Parathyroid adenoma (tissue), 2 donors: ENCODE results near the gene RCOR1.

ENCODE experiments used
- H2AFZ ChIP-seq: fragments of 300-600 bp; sonication (generic); one replicate; pipeline ENCODE4 v1.7.0; 2017; ENCODE audit warnings: antibody characterized with exemption, mild to moderate bottlenecking
- H3K27ac ChIP-seq: fragments of 300-600 bp; sonication (generic); one replicate; pipeline ENCODE4 v1.7.0; 2017
- H3K27me3 ChIP-seq: fragments of 300-600 bp; sonication (generic); one replicate; pipeline ENCODE4 v1.7.0; 2017; ENCODE audit warnings: low read length; ENCODE audit not compliant: control insufficient read depth, insufficient read depth
- H3K36me3 ChIP-seq: fragments of 300-600 bp; sonication (generic); one replicate; pipeline ENCODE4 v1.7.0; 2017; ENCODE audit warnings: low read length; ENCODE audit not compliant: control insufficient read depth, insufficient read depth
- H3K4me1 ChIP-seq: fragments of 300-600 bp; sonication (generic); one replicate; pipeline ENCODE4 v1.7.0; 2017; ENCODE audit warnings: control low read depth
- H3K4me2 ChIP-seq: fragments of 300-600 bp; sonication (generic); one replicate; pipeline ENCODE4 v1.7.0; 2017; ENCODE audit warnings: low read length
- H3K4me3 ChIP-seq: fragments of 300-600 bp; sonication (generic); one replicate; pipeline ENCODE4 v1.7.0; 2017; ENCODE audit warnings: low read depth, low read length
- H3K79me2 ChIP-seq: fragments of 300-600 bp; sonication (generic); one replicate; pipeline ENCODE4 v1.7.0; 2017; ENCODE audit warnings: control low read depth
- H3K9ac ChIP-seq: fragments of 300-600 bp; sonication (generic); one replicate; pipeline ENCODE4 v1.7.0; 2017; ENCODE audit warnings: mild to moderate bottlenecking
- H3K9me3 ChIP-seq: fragments of 300-600 bp; sonication (generic); one replicate; pipeline ENCODE4 v1.7.0; 2017; ENCODE audit warnings: low read length; ENCODE audit not compliant: control insufficient read depth
- TF ChIP-seq, protein P1 (sequence below): fragments of 300-600 bp; sonication (generic); IDR thresholded peaks from one replicate; pipeline ENCODE4 v1.7.0; 2017; ENCODE audit warnings: antibody characterized with exemption, mild to moderate bottlenecking
- donor health status: primary hyperparathyroidism.

The RCOR1 gene

DNA sequence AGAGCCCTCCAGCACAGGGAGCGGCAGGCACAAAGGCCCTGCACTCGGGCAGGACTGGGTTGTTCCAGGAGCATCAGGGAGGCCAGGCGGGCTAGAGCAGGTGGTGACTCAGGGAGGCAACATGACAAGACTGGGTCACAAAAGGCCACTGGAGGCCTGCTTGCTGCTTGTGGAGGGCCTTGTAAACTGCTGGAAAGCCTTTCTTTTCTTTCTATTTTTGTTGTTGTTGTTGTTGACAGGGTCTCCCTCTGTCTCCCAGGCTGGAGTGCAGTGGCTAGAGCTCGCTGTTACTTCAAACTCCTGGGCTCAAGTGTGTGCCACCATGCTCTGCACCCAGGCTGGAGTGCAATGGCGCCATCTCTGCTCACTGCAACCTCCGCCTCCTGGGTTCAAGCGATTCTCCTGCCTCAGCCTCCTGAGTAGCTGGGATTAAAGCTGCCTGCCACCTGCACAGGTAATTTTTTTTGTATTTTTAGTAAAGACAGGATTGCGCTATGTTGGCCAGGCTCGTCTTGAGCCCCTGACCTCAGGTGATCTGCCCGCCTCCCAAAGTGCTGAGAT lies 11.8 kb upstream of the RCOR1 start:
- H3K79me2 ChIP-seq: no peaks in the 10 kb centered on the region
- H3K4me3 ChIP-seq: no peak overlapping the region
- H2AFZ ChIP-seq: no peak overlapping the region
- no peak overlapping the region for H3K4me2 ChIP-seq
- H3K36me3 ChIP-seq: no peaks in the 10 kb centered on the region
- no peaks in the 10 kb centered on the region for H3K27me3 ChIP-seq
- no peaks in the 10 kb centered on the region for H3K9me3 ChIP-seq
- H3K4me1 ChIP-seq: no peaks in the 10 kb centered on the region
- no peak overlapping the region for H3K27ac ChIP-seq
- TF ChIP-seq, protein P1, sequence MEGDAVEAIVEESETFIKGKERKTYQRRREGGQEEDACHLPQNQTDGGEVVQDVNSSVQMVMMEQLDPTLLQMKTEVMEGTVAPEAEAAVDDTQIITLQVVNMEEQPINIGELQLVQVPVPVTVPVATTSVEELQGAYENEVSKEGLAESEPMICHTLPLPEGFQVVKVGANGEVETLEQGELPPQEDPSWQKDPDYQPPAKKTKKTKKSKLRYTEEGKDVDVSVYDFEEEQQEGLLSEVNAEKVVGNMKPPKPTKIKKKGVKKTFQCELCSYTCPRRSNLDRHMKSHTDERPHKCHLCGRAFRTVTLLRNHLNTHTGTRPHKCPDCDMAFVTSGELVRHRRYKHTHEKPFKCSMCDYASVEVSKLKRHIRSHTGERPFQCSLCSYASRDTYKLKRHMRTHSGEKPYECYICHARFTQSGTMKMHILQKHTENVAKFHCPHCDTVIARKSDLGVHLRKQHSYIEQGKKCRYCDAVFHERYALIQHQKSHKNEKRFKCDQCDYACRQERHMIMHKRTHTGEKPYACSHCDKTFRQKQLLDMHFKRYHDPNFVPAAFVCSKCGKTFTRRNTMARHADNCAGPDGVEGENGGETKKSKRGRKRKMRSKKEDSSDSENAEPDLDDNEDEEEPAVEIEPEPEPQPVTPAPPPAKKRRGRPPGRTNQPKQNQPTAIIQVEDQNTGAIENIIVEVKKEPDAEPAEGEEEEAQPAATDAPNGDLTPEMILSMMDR: no peak
- no peak overlapping the region for H3K9ac ChIP-seq

DNA sequence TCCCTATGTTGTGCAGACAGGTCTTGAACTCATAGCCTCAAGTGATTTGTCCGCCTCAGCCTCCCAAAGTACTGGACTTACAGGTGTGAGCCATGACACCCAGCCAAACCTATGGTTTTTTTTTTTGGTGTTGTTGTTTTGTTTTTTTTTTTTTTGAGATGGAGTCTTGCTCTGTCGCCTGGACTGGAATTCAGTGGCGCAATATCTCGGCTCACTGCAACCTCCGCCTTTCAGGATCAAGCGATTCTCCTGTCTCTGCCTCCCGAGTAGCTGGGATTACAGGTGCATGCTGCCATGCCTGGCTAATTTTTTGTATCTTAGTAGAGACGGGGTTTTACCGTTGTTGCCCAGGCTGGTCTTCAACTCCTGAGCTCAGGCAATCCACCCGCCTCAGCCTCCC lies 11.3 kb upstream of the RCOR1 start:
- Histone ChIP-seq H3K4me3 (no peak overlapping the region), H3K27ac (no peak overlapping the region), H3K4me2 (no peak overlapping the region), H3K4me1 (no peaks in the 10 kb centered on the region), H3K9ac (no peak overlapping the region), H3K9me3 (no peaks in the 10 kb centered on the region), H3K36me3 (no peaks in the 10 kb centered on the region), H2AFZ (no peak overlapping the region), H3K27me3 (no peaks in the 10 kb centered on the region), H3K79me2 (no peaks in the 10 kb centered on the region)
- TF ChIP-seq, protein P1: no peak

DNA sequence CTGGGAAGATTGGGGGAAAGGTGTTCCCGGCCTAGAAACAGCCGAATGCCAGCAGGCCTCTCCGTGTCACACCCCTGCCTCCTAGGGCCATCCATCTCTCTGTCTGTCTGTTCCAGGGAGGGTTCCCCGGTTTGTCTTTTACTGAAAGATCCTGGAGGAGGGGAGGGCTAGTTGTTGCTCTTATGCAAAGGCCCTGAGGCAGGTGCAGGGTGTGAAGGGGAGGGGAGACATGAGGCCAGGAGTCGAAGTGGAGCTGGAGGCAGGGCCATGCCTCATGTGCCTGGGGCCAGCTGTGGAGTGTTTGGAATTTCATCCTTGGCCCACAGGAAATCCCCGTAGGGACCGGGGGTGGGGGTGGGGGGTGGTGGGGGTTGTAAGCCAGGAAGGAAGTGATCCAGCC lies 8.7 kb upstream of the RCOR1 start:
- Histone ChIP-seq H3K9me3 (no peaks in the 10 kb centered on the region), H3K4me3 (no peak overlapping the region), H3K27ac (no peak overlapping the region), H2AFZ (no peak overlapping the region), H3K79me2 (no peaks in the 10 kb centered on the region), H3K4me2 (no peak overlapping the region), H3K27me3 (no peaks in the 10 kb centered on the region), H3K36me3 (no peaks in the 10 kb centered on the region), H3K4me1 (no peaks in the 10 kb centered on the region), H3K9ac (no peak overlapping the region)
- TF ChIP-seq, protein P1: no peak

DNA sequence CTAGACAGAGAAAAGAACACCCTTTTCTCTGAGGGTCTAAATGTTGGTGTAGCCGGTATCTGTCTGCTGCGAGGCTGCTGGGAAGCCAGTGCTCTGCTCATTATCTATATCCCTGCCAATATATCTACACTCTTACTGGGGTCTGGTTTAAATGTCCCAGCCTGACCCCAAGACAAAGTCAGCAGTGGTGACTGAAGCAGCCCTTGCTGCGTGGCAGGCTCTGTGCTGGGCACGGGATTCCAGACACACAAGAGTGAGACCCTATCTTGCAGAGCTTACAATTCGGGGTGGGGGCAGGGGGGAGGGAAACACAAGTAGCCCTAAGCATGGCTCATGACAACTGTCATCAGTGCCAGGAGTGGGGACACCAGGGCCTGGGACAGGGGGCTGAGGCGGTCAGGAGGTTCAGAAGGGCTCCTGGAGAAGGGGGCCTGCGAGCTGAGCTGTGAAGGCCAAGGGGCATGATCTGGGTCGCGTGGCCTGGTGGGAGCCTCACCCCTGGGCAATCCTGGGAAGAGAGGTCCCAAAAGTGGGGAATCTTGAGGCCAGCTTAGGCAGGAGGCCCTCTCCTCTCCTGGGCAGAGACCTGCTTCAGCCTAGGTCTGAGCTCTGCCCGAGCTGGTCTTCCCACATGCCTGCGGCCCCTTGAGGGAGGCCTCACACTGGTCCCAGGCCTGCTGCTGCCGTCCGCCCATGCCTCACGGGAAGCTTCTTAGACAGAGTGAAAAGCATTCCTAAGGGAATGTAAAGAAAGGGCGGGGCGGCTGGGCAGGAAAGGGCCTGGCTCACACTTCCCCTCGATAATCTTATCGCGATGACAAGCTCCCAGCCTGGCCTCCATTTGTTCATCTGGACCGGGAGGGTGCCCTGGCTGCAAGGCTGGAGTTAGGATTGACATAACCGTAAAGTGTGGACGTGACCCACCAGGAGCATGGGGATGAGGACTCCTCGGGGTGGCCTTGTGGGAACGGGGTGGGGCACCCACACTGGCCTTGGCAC lies 7.3 kb upstream of the RCOR1 start:
- no peaks in the 10 kb centered on the region for H3K36me3 ChIP-seq
- H3K9ac ChIP-seq: no peak overlapping the region
- no peaks in the 10 kb centered on the region for H3K4me1 ChIP-seq
- H3K27ac ChIP-seq: no peak overlapping the region
- TF ChIP-seq, protein P1: no peak
- no peaks in the 10 kb centered on the region for H3K79me2 ChIP-seq
- no peaks in the 10 kb centered on the region for H3K27me3 ChIP-seq
- no peak overlapping the region for H3K4me2 ChIP-seq
- H3K4me3 ChIP-seq: no peak overlapping the region
- H3K9me3 ChIP-seq: no peaks in the 10 kb centered on the region
- H2AFZ ChIP-seq: no peak overlapping the region
